Skin epidermis (tissue), 12 donors: Measurements from ENCODE around the gene SHISA9.
"Not testable (repeated sequence)": the region's sequence is repeated elsewhere in the genome, so short reads cannot be mapped to it uniquely, and the experiment has no call there.

Experiments used
- H3K27ac ChIP-seq, 21 experiments: fragments of 200-600 bp; sonication (generic) in 11 of 21; one replicate each; pipeline ENCODE4 v1.5.0; 2020; ENCODE audit warnings: mild to moderate bottlenecking in 3 of 21, inconsistent platforms in 2 of 21, moderate library complexity in 2 of 21
- H3K4me3 ChIP-seq, 7 experiments: fragments of 200-600 bp; sonication (generic) in 2 of 7; one replicate each; pipeline ENCODE4 v1.5.0; 2020; ENCODE audit warnings: inconsistent platforms in 2 of 7, mild to moderate bottlenecking in 2 of 7, moderate library complexity in 1 of 7

Gene SHISA9

GRCh38 chr16:12898551-12898950 is 2.8 kb upstream of the SHISA9 start:
- H3K27ac ChIP-seq: no peak overlapping the region
- no peak overlapping the region for H3K4me3 ChIP-seq

DNA sequence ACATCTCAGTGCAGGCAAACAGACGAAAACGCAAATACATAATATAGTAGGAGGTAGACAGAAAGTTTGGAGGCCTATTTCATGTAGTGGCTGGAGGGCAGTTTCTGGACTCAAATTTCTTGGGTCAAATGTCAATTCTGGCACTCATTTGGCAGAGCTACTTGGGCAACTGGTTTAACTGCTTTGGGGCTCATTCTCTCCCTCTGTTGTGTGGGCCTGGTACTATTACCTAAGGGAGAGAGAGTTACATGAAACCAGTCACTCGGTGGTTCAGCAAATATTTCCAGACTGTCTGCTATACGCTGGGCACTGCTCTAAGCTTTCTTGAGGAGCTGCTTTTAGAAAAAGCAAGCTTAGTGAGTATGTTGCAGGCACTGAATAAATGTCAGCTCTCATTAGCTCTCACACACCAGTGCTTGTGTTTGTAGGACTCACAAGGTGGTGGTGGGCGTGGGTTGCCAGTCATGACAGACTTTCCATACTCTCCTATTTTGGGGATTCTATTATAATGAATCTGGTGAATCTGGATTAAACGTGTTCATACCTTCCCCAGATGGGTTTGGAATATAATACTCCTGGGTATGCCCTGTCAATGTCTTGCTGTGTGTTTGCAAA is 1.8 kb upstream of the SHISA9 start:
- Histone ChIP-seq H3K4me3 (no peak overlapping the region), H3K27ac (no peak overlapping the region)

DNA sequence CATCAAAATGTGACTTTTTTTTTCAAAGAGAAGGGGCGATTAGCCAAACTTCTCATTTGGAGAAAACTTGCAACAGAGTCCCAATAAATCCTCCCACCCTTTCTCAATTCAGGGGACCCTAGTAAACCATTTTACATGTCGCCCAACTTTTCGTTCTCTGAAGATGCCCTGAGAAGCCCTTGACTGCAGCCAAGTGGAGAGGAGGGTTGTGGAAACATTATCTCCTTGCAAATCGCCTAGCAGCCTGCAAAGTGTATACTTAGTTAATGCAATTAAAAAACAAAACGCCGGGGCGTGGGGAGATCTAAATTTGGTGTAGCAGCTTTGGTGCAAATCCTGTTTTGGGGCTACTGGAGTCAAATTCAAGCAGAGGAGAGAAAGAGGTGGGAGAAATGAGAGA is 1.2 kb upstream of the SHISA9 start:
- Histone ChIP-seq H3K4me3 (peak overlapping the region in 1 of 7 experiments; percentile 19), H3K27ac (no peak overlapping the region)

DNA sequence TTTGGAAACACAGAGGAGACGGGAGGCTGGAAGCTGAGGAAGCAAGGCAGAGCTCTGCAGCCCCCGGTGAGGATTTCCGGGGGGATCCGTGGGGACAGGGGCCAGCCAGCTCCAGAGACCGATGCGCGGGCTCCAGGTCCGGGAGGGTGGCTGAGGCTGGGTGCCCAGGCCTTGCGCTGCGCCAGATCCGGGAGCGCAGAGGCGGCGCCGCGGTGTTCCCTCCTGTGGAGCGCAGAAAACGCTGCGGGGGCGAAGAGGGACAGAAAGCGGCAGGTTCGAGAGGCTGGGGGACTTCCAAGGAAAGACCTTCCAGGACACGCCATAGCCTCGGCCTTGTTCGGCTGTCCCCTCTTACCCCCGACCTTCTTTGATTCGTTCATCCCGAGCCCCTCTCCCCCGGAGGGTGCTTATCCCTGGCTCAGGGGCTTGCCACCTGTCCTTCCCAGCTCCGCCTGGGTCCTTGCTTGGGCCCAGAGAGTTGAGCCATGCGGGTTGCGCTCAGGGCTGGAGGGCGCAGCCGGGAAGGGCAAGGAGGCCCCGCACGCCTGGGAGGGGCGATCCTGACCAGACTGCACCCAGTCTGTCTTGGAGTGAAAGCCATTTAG is 697 bp upstream of the SHISA9 start:
- peak overlapping the region in 1 of 7 experiments; percentile 19 for H3K4me3 ChIP-seq
- H3K27ac ChIP-seq: no peak overlapping the region

- H3K27ac ChIP-seq: no peak overlapping the region
- H3K4me3 ChIP-seq: peak overlapping the region in 2 of 7 experiments; percentile 17 to 28
Measured at GRCh38 chr16:12901204-12901596, 198 bp upstream of the SHISA9 start.

DNA sequence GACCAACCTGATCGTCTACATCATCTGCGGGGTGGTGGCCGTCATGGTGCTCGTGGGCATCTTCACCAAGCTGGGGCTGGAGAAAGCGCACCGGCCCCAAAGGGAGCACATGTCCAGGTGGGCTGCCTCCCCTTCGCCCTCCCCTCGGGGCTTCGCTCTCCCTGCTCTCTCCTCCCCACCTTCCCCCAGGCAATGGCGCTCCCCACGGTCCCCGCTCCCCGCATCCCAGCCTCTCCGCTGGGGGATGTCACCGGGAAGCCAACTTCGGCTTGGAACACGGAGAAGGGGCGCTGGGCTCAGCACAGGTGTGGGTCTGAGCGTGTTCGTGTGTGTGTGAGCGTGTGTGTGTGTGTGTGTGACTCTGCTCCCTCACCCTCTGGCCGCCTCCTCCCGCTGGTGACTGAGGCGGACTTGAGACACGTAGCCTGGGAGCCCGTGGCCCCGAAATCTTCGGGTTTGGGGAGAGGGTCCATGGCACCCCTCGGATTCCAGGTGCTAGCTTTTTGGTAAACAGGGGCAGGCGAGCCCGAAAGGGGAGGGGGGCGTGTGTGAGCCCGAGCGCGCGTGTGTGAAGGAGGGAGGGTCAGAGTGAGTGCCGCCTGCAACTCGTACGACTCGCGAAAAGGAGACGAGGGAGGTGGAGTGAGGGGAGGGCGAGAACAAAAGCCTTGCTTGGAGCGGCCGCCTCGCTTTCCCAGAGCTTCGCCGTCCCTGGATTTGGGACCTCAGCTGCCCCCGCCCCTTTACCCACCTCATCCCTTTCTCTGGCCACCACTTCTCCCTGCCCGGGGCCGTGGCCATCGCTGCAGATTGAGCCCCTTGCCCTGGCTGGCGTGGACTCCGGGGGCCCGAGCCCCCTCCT is 1.3 kb downstream of the SHISA9 start:
- peak overlapping the region in 2 of 7 experiments; percentile 17 to 28 for H3K4me3 ChIP-seq

DNA sequence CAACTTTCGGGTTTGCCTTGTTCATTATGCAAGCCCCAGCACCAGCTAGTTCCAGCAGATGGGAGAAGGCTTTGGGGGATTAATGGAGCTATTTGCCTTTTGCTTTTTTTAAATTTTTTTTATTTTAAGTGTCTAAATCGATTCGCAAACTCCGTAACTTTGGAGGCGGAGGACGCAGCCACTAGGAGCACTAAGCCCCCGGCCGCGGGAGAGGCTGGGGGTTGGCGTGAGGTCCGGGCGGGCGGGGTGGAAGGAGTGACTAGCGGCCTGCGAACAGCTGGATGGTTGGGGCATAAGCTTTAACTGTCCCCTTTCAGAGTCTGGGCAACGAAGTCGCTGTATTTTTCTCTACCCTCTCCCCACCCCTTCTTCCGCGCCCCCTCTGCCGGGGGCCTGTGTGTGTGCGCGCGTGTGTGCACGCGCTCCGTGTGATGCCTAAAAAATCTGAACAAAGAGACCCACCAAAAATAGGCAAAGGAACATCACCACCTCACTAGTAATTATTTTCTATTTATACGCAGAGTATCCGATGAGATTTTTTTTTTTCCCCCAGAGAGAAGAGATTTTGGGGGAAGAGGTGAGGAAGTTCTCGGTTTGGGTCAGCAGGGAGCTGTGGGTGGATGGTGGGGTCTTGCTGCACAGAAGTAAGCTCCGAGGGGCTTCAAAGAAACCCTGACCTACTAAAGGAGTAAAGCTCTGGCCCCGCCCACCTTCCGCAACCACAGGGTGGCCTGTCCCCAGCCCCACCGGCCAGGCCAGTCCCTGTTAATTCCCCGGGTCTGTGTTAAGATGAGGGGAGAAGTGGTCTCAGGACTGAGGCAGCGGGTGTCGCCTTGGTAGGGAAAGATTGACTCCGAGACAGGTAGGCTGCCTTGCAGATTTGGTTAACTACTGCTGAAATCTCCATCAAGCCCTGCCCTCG is 2.3 kb downstream of the SHISA9 start:
- H3K27ac ChIP-seq: no peak overlapping the region
- peak overlapping the region in 2 of 7 experiments; percentile 17 to 28 for H3K4me3 ChIP-seq

More for the DNA sequence above, 1.3 kb downstream of the SHISA9 start:
- no peak overlapping the region for H3K27ac ChIP-seq

GRCh38 chr16:12904329-12904671 is 2.9 kb downstream of the SHISA9 start:
- Histone ChIP-seq H3K4me3 (no peak overlapping the region), H3K27ac (no peak overlapping the region)

DNA sequence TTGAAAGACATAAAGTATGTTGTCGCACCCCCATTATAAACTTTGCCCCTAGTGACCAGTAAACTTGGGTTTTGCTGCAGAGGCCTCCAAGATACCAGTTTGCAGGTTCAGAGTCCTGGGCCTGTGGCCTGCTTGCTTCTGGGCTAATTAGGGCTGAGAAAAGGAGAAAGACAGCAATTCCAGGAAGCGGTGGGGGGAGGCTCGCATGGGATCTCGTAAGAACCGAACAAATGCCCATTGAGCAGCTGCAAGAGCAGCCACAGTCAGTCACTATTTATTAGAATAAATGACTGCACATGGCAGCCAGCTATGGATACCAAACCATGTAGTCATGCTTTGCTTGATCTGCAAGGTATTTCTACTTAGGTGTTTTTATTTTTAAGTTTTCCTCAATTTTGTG is 4.9 kb downstream of the SHISA9 start:
- no peak overlapping the region for H3K27ac ChIP-seq
- H3K4me3 ChIP-seq: no peak overlapping the region

DNA sequence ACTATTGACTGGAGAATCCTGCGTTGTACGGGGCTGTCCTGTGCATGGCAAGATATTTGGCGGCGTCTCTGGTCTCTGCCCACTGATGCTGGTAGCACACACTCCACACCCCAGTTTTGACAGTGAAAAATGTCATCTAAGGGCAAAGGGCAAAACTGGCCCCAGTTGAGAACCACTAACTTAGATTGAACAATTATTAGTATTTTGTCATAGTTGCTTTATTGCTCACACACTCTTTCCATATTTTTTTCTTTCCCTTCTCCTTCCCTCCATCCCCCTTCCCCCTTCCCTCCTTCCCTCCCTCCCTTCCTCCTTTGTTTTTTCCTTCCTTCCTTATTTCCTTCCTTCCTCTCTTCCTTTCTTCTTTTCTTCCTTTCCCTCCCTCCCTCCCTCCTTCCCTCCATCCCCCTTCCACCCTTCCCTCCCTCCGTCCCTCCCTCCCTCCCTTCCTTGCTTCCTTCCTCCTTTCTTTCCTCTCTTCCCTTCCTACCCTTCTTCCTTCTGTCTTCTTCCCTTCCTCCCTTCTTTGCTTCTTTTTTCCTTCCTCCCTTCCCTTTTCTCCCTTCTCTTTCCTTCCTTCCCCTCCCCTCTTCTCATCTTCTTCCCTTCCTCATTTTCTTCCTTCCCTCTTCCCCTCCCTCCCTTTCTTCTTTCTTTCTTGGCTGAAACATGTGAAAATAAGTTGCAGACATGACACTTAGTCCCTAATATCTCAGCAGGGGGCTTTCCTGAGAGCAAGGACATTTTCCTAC is 5.5 kb downstream of the SHISA9 start:
- H3K4me3 ChIP-seq: no peak overlapping the region
- no peak overlapping the region for H3K27ac ChIP-seq

- no peak overlapping the region for H3K4me3 ChIP-seq
Measured at GRCh38 chr16:12907670-12908233, 6.4 kb downstream of the SHISA9 start.

DNA sequence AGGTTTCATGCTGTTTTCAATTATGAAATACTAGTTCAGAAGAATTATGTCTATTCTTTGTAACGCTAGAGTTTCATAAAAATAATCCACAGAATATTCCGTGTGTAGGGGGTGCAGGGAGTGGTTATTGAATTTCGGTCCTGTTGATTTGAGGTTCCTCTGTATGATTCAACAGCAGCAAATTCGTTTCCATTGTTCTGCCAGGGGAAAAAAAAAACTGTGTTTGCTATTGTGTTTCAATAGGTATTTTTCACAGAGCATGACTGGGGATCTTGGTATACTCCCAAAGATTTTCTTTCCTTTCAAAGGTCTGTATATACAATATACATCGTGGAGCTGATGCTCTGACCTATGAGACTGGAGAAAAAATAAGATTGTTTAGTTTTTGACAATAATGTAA is 15.8 kb downstream of the SHISA9 start:
- Histone ChIP-seq H3K4me3 (no peak overlapping the region), H3K27ac (no peak overlapping the region)

More at GRCh38 chr16:12907670-12908233, 6.4 kb downstream of the SHISA9 start:
- no peak overlapping the region for H3K27ac ChIP-seq

GRCh38 chr16:12917653-12918052 is 16.3 kb downstream of the SHISA9 start:
- Histone ChIP-seq H3K4me3 (no peak overlapping the region), H3K27ac (no peak overlapping the region)

- no peak overlapping the region for H3K4me3 ChIP-seq
Measured at GRCh38 chr16:12920739-12921138, 19.3 kb downstream of the SHISA9 start.

DNA sequence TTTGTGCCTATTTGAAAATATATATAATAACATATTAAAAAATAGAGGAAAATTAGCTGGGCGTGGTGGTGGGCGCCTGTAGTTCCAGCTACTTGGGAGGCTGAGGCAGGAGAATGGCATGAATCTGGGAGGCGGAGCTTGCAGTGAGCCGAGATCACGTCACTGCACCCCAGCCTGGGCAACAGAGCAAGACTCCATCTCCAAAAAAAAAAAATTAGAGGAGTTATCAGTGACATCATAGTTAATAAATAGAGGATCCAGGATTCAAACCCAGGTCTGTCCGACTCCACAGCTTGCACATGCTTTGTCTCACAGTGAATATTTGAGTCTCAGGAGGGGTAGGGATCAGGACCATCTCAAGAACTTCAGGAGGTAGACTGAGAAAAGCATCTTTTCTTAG is 22.2 kb downstream of the SHISA9 start:
- H3K27ac ChIP-seq, H3K4me3 ChIP-seq: not testable (repeated sequence)

More at GRCh38 chr16:12920739-12921138, 19.3 kb downstream of the SHISA9 start:
- no peak overlapping the region for H3K27ac ChIP-seq

DNA sequence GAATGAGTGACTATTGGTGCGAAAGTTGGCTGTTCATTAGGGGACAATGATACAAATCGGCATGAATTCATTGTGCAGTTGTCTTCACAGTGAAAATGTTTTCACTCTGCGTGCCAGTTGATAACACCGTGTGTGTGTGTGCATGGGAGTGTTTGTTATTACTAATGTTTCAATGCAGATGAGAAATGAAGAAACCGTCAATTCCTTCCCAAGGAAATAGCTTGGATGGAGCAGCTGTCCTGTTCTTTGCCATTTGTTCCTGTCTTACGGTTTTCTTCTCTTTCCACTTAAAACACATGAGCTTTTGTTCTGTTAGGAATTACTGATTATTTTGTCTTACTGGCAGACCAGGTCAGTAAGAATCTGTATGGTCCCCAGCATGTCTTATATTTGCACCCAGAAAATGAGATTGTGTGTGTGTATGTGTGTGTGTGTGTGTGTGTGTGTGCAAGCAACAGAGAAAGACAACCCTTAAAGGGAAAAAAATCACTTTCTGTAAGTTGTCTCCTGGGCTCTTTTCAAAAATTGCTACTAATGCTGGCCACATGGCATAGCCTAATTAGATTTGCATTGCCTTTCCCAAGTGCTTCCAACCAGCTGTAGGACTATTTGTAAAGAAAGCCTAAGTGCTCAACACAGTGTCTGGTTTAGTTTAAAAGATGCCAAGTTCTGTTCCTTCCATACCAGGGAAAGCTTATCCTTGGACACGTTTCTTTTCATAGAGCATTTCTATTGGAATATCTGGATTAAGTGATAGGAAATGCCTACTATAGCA is 23.8 kb downstream of the SHISA9 start:
- Histone ChIP-seq H3K27ac (no peak overlapping the region), H3K4me3 (no peak overlapping the region)

- H3K27ac ChIP-seq: no peak overlapping the region
- H3K4me3 ChIP-seq: no peak overlapping the region
Measured at GRCh38 chr16:12927591-12927990, 26.2 kb downstream of the SHISA9 start.

DNA sequence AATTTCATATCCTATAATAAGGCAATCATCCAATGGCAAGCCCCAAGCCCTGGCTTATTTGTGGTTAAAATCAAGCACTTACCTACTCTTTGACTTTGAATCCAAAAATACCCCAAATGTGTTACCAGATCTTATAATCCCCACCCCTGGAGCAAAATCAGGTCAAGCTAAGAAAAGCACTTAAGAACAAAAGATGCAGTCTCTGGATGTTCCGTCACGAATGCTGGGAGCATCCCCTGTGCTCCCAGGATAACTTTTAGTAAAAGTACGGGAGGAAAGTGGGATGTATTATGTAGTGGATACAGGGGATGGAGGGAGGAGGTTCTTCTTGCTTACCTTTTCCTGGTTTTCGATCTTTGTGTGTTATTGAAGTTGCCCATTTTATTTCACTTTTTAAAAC is 29.5 kb downstream of the SHISA9 start:
- no peak overlapping the region for H3K27ac ChIP-seq
- no peak overlapping the region for H3K4me3 ChIP-seq
